K562 (cell line): ENCODE results near the gene SOX12. TPM values are rescaled to one million over a fixed set of nuclear protein-coding genes. Genes with fewer than 3 reads are reported as not detected.

Experiments
- BDP1 ChIP-seq: IDR thresholded peaks from 3 replicates; pipeline ENCODE4 v1.6.1; 2011; ENCODE audit not compliant: insufficient read length, insufficient read depth
- CHD2 ChIP-seq: IDR thresholded peaks from 2 replicates; pipeline ENCODE4 v1.6.1; 2011; ENCODE audit warnings: low read depth, low read length
- CXXC5 ChIP-seq: fragments of 250-450 bp; sonication (Bioruptor Pico); IDR thresholded peaks from 2 replicates; pipeline ENCODE4 v1.8.0; 2022; ENCODE audit warnings: inconsistent platforms, mild to moderate bottlenecking, moderate library complexity
- DMBX1 ChIP-seq: fragments of 250-450 bp; sonication (Bioruptor Pico); IDR thresholded peaks from 2 replicates; pipeline ENCODE4 v1.8.0; 2022; ENCODE audit warnings: inconsistent platforms, mild to moderate bottlenecking, moderate library complexity, borderline replicate concordance
- HIVEP1 ChIP-seq: fragments of 250-450 bp; sonication (Bioruptor Pico); IDR thresholded peaks from 2 replicates; pipeline ENCODE4 v1.4.0; 2020; ENCODE audit warnings: mild to moderate bottlenecking
- HNRNPL ChIP-seq: fragments of 200-400 bp; formaldehyde crosslinking; IDR thresholded peaks from 2 replicates; pipeline ENCODE4 v1.6.1; 2017; ENCODE audit warnings: low read depth, mild to moderate bottlenecking, low read length
- HNRNPUL1 ChIP-seq: fragments of 200-400 bp; formaldehyde crosslinking; IDR thresholded peaks from 2 replicates; pipeline ENCODE4 v1.6.1; 2017; ENCODE audit warnings: low read length
- NR1H2 ChIP-seq: sonication (generic); formaldehyde crosslinking; IDR thresholded peaks from 2 replicates; pipeline ENCODE4 v1.4.0; 2020; ENCODE audit warnings: mild to moderate bottlenecking, missing genetic modification reagents
- POLR2G ChIP-seq: fragments of 200-400 bp; formaldehyde crosslinking; IDR thresholded peaks from 2 replicates; pipeline ENCODE4 v1.6.1; 2017; ENCODE audit warnings: low read depth, mild to moderate bottlenecking, antibody characterized with exemption, low read length, moderate library complexity
- RBFOX2 ChIP-seq: fragments of 200-400 bp; formaldehyde crosslinking; IDR thresholded peaks from 2 replicates; pipeline ENCODE4 v1.6.1; 2017; ENCODE audit warnings: low read depth, mild to moderate bottlenecking, low read length, moderate library complexity
- RCOR1 ChIP-seq, 2 experiments: IDR thresholded peaks; 2 replicates each; pipeline ENCODE4 v1.6.1; 2012; ENCODE audit warnings: low read depth in 2 of 2, low read length in 2 of 2, borderline replicate concordance in 1 of 2, improper control_type of control experiment in 1 of 2
- RHOXF2B ChIP-seq: fragments of 250-450 bp; sonication (Bioruptor Pico); conservative IDR thresholded peaks from 2 replicates; pipeline ENCODE4 v1.5.1; 2021
- SMC3 ChIP-seq: conservative IDR thresholded peaks from 2 replicates; pipeline ENCODE4 v1.6.1; 2011; ENCODE audit warnings: low read depth, low read length, improper control_type of control experiment; ENCODE audit not compliant: insufficient read depth
- TARDBP ChIP-seq: fragments of 450-650 bp; IDR thresholded peaks from 2 replicates; pipeline ENCODE4 v1.6.1; 2016
- TCF15 ChIP-seq: fragments of 250-450 bp; sonication (Bioruptor Pico); IDR thresholded peaks from 2 replicates; pipeline ENCODE4 v1.8.0; 2022; ENCODE audit warnings: moderate library complexity, mild to moderate bottlenecking, inconsistent platforms
- THRA ChIP-seq: fragments of 450-650 bp; IDR thresholded peaks from 2 replicates; pipeline ENCODE4 v1.6.1; 2017; ENCODE audit warnings: mild to moderate bottlenecking, moderate library complexity
- USF1 ChIP-seq: sonication (generic); formaldehyde crosslinking; IDR thresholded peaks from 2 replicates; pipeline ENCODE4 v1.9.0; 2022; ENCODE audit warnings: mild to moderate bottlenecking, missing genetic modification reagents
- ZNF133 ChIP-seq: fragments of 250-450 bp; sonication (Bioruptor Pico); IDR thresholded peaks from 2 replicates; pipeline ENCODE4 v1.4.0; 2020; ENCODE audit warnings: mild to moderate bottlenecking
- ZNF41 ChIP-seq: fragments of 250-450 bp; sonication (Bioruptor Pico); conservative IDR thresholded peaks from 2 replicates; pipeline ENCODE4 v1.4.0; 2020; ENCODE audit warnings: mild to moderate bottlenecking
- ZNF609 ChIP-seq: sonication (generic); formaldehyde crosslinking; IDR thresholded peaks from 2 replicates; pipeline ENCODE4 v1.8.1; 2023; ENCODE audit warnings: missing genetic modification reagents, mild to moderate bottlenecking, borderline replicate concordance
- ZNF75A ChIP-seq: fragments of 450-650 bp; formaldehyde crosslinking; IDR thresholded peaks from 2 replicates; pipeline ENCODE4 v1.4.0; 2020; ENCODE audit warnings: mild to moderate bottlenecking
- polyA plus RNA-seq, 8 experiments: library from polyadenylated mRNA; depleted of rRNA in 4 of 8; stranded (reverse) in 5 of 8; unstranded in 3 of 8; fragments of >200 nt; fragmentation: Nextera tagmentation in 2 of 8; fragmentation: Illumina TruSeq in 1 of 8; extraction: Ambion mirVana in 2 of 8; extraction: Trizol in 1 of 8; gene quantifications; 2 replicates each; pipeline versions ENCODE4 v1.2.1 to v1.2.3, GENCODE V29; 2011 to 2014; ENCODE audit warnings: inconsistent platforms in 1 of 8, missing spikeins in 1 of 8
- total RNA-seq, 7 experiments: library from RNA; depleted of rRNA in 6 of 7; stranded (reverse); fragments of >200 nt in 6 of 7; fragmentation: Illumina TruSeq in 2 of 7; extraction: Trizol in 2 of 7; gene quantifications; 2 replicates each; pipeline versions ENCODE4 v1.2.1 to v1.2.3, GENCODE V29; 2011 to 2021; ENCODE audit warnings: low replicate concordance in 1 of 7

The SOX12 gene
- total and polyA plus RNA-seq, 9 of the 15 experiments (the other 6 are each of a cell fraction or from before 2014, with no cell fraction given): 0.42 to 26.3 (median 2.6) TPM

GRCh38 chr20:346640-347316, 21.4 kb downstream of the SOX12 start, which contains the start of gene NRSN2 (continued):
- TF ChIP-seq RHOXF2B (CRISPR knock-in tag): no peak
- no peak for TF ChIP-seq TCF15 (CRISPR knock-in tag)
- no peak for TF ChIP-seq BDP1
- no peak for TF ChIP-seq HIVEP1 (CRISPR knock-in tag)
- TF ChIP-seq POLR2G: peak; percentile 45; the same call in 1 of the 2 replicates
- no peak for TF ChIP-seq SMC3
- no peak for TF ChIP-seq ZNF133 (CRISPR knock-in tag)
- TF ChIP-seq HNRNPUL1: no peak
- TF ChIP-seq THRA: no peak
- no peak for TF ChIP-seq DMBX1 (CRISPR knock-in tag)
- no peak for TF ChIP-seq NR1H2
- no peak for TF ChIP-seq HNRNPL
- no peak for TF ChIP-seq ZNF75A (CRISPR knock-in tag)
- peak; percentile 11; the same call in 1 of the 2 replicates for TF ChIP-seq RBFOX2
- no peak for TF ChIP-seq TARDBP
- 0 out of 2 replicates have a peak, but pooled peaks have one; percentile 20 for TF ChIP-seq CHD2
- no peak for TF ChIP-seq ZNF609 (CRISPR knock-in tag)
- TF ChIP-seq ZNF41: no peak
- TF ChIP-seq USF1 (CRISPR knock-in tag): no peak
- peak; percentile 88 for TF ChIP-seq CXXC5 (CRISPR knock-in tag)
- 0 out of 4 replicates have a peak, but pooled peaks of 1 of the 2 experiments have one; percentile 4 for TF ChIP-seq RCOR1 (IDR thresholded peaks at IDR 0.05; ENCODE audit: borderline replicate concordance in 1 of 2, low read depth in 2 of 2, low read length in 2 of 2)
